DMS153 (cell line): ENCODE results near the gene VARS1.

Source experiments
- DNase-seq: peaks from one replicate; lab custom pipeline; 2025; lab: John Stamatoyannopoulos, UW

The VARS1 gene

DNA sequence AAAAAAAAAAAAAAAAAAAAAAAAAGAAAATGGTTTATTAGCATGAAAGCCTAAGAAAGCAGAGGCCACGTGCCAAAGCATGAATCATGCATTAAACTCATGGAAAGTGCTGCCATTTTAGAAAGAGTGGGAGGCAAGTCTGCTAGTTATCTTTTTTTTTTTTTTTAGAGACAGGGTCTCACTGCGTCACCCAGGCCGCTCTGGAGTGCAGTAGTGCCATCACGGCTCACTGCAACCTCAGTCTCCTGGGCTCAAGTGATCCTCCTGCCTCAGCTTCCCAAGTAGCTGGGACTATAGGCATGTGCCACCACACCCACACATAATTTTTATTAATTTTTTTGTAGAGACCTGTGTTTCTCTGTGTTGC is 23.6 kb downstream of the VARS1 start:
- DNase-seq, result no peak

DNA sequence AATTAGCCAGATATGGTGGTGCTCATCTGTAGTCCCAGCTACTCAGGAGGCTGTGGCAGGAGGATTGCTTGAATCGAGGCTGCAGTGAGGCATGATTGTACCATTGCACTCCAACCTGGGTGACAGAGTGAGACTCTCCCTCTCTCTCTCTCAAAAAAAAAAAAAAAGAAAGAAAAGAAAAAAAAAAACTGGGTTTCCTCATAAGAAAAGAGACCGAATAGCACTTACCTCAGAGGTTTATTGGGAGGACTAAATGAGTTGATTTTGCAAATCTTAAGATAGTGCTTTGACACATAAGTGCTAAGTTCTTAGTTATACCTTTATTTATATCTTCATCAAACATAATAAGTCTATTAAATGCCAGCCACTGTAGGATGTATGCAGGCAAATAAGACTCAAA is 24.7 kb downstream of the VARS1 start:
- no peak for DNase-seq

DNA sequence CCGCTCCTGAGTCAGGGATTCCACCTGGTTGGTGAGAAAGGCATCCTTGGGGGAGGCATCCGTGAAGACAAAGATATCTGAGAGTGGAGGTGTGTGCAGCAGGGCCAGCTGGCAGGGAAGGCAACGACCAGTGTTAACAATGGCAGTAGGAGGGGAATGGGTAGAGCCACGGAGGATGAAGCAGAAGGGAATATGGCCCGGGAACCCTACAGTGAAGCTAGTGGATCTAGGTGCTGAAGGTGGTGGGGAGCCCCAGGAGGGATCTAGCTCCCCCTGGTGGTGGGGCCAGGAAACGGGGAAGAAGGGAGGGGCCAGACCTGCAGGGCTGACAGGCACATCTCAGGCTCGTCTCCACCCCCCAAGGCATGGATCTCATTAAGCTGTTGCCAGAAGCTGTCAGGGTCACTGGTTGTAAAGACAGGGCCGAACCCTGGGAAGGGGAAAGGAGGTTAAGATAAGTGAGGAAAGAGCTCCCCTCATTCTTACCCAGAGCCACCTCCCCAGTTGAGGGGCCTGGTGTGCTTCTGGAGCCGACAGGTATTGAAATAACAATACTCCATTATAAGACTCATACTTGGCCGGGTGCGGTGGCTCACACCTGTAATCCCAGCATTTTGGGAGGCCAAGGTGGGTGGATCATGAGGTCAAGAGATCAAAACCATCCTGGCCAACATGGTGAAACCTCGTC is 25.7 kb downstream of the VARS1 start:
- peak; percentile 31 for DNase-seq

DNA sequence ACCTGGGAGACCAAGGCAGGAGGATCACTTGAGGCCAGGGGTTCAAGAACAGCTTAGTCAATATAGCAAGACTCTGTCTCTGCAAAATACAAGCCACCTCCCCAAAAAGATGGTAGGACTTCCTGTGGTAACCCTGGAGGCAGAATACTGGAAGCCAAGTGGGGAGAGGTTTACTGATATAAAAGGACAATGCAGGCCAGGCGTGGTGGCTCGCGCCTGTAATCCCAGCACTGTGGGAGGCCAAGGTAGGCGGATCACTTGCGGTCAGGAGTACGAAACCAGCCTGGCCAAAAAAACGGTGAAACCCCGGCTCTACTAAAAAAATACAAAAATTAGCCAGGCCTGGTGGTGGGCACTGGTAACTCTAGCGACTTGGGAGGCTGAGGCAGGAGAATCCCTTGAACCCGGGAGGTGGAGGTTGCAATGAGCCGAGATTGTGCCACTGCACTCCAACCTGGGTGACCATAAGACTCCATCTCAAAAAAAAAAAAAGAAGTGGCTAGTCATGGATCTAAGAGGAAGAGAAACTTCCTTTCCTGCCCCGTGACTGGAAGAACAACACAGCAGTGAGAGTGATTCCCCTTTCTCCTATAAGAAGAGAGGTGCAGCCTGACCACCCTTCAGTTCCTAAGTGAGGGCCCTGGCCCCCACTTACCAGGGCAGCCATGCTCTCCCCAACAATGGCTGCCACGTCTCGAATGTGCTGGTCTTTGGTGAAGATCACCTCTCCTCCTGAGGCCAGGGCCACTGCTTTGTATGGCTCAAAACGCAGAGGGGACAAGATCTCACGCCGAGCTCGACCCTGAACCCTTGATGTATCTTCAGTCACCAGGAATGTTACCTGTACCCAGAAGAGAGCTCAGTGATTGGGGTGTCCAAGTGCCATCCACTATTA is 26.9 kb downstream of the VARS1 start:
- DNase-seq, result no peak

DNA sequence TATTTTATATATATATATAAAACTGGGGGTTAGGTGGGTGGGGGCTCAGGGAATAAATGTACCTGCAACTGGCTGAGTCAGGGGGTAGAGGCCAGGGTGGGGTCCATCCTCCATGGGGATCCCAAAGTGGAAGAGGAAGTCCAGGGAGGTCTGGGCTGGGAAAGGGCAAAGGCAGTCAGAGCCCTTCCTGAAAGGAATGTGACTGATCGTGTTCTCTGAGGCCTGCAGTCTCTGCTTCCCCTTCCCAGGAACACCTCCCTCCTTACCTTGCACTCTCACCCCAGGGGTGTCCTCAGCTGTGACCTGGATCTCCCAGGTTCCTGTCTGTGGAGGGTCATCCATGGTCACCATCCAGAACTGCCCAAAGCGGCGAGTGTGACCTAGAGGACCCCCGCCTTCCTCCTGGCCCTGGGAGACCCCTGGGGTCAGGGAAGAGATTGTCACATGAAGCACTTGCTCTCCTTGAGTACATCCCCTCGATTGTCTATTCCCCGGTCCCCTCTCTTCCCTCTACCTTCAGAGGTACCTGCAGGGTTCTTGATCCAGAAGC is 28.4 kb downstream of the VARS1 start:
- no peak for DNase-seq

DNA sequence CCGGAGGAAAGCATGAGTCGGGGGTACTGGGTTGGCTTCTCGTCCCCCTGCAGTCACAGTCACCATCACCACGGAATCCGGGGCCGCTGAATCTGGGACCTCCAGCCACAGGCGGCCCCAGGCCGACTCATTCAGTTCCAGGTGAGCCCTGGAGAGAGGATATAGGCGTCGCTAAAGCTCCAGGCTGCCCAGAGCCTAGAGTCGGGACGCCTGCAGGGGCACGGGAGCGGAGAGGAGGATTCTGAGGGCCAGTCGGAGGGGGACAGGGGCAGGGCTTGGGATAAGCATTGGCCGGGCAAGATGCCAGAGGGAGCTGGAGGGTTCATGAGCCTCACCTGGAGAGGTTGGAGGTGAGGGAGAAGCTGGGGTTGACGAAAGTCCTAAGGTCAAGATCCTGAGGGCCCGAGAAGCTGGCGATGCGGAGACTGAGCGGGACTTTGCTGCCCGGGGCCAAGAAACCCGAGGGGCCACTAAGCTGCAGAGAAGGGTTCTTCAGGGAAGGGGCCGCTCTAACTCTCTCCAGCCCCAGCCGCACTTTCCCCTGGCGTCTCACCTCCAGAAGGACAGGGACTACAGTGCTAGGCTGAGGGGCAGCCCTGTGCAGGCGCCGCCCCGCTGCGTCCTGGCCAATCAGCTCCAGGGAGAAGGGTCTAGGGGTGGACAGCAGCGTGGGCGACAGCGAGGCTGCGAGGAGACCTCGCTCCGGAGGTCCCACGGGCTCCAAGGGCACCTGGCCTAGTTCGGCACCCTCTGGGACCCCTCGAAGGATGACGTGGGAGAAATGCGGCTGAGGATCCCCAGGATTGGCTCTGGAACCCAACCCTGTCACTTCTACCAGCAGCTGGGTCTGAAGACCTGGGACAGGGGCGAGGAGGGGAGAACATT is 29.4 kb downstream of the VARS1 start:
- no peak for DNase-seq

DNA sequence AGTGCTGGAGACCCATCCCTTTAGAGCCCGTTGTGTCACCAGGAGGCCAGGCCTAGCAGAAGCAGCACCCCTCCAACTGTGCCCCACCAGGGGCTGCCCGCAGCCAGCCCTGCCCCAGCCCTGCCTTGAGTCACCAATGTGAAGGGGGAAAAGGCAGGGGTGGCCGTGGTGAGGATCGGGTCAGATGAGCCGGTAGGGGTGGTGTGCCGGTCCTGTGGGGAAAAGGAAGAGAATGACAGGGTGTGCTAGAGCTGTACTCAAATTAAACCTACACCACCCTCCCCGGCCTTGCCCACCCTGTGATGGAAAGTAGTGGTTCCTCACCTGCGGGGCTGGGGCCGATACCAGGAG is 30.0 kb downstream of the VARS1 start:
- DNase-seq, result no peak

DNA sequence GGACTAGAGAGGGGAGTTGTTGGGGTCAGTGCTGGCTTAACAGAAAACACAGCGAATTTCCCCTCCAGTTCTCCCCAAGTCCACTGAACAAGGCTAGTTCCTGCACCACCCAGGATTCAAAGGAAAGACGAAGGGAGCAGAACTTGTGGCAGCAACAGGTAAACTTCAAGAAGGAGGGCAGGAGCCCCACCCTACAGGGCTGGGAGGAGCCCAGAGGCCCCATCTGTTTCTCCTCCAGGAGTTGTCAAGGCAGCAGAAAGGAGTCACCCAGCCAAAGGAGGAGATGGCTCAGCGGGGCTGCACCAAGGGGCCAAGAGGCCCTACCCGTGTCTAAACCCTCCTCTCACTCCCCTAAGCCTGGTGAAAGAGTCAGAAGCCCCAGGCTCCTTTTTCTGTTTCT is 31.4 kb downstream of the VARS1 start:
- no peak for DNase-seq

DNA sequence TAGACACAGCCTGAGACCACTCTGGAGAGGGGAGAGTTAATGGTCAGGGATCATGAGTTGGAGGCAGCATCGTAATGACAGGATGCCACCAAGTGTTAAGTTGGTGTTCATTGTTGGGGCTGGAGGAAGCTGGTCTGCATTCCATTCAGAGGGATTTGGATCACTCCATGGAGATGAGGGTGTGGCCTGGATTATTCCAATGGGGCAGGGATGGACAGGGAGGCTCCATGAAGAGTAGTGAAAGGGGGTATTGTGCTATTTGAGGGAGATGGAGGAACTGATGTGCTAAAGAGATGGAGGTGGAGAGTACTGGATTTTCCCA is 32.0 kb downstream of the VARS1 start:
- no peak for DNase-seq

DNA sequence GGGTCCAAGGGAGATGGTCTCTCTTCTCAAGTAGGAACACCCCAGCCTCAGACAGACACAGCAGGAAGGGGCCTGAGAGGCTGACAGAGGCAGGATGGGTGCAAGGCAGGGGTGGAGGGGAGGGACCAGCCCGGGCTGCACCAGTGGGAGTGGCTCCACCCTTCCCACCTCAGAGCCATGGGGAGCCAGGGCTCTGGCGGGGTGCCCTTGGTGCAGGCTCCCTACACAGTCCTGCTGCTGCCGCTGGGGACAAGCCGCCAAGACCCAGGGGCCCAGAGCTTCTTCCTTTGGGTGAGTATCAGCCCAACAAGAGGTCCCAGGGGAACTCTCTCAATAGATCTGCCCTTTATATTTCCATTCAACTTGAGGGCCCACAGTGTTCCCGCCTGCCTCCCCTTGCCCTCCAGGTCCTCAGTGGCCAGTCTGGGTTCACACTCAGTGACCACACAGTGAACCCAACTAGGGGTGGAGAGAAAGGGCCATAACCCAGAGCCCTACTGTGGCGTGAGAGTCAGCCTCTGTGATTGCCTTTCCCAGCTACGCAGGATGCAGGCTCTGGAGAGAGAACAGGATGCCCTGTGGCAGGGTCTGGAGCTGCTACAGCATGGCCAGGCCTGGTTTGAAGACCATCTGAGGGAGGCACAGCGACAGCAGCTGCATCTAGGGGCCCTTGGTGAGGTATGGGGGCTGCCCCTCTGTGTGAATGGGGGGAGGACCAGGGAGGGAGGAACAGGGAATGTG is 32.5 kb downstream of the VARS1 start:
- no peak for DNase-seq

DNA sequence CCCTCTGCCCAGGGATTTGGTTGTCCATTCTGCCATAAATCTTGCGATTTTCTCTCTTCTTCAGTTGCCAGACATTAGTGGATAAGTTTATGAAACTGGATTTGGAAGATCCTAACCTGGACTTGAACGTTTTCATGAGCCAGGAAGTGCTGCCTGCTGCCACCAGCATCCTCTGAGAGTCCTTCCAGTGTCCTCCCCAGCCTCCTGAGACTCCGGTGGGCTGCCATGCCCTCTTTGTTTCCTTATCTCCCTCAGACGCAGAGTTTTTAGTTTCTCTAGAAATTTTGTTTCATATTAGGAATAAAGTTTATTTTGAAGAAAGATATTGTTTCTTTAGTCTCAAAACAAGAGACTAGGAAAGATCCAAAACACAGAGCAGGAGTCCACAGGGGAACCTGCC is 33.2 kb downstream of the VARS1 start, which contains the start of gene SAPCD1:
SAPCD1 (plus strand) TSS at position 301 of the 400 bp plus-strand sequence. CDS start 399 bp downstream, outside the sequence.
- DNase-seq, result no peak

DNA sequence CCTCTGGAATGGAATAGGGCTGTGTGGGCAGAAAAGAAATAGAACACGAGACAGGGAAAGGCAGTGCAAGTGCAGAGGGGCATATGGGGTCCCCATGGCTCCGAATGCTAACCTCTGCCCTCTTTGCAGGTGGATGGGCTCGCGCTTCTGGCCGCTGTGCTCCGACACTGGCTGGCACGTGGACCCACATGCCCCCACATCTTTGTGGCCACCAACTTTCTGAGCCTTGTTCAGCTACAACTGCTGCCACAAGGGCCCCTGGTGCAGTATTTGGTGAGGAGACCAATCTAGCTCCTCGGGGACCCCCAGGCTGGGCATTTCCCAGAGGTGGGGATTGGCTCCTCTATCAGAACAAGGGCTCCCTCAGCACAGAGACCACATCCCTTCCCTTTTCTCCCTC is 34.2 kb downstream of the VARS1 start:
- DNase-seq, result no peak

DNA sequence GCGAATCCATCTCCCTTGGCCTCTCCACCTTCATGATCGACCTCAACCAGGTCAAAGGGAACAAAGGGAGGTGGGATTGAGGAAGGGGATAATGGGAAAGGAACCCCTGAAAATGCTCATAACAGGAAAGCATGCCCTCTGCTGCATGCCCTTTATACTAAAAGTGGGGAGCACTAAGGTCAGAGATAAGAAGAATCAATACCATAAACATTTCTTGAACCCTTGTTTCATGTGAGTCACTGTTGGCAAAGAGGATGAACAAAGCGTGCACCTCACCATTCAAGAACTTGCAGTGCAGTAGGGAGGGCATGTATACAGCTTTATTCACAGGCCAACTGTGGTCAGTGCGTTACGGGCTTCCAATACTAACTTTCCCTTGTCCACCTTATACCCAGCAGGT is 34.8 kb downstream of the VARS1 start:
- no peak for DNase-seq

DNA sequence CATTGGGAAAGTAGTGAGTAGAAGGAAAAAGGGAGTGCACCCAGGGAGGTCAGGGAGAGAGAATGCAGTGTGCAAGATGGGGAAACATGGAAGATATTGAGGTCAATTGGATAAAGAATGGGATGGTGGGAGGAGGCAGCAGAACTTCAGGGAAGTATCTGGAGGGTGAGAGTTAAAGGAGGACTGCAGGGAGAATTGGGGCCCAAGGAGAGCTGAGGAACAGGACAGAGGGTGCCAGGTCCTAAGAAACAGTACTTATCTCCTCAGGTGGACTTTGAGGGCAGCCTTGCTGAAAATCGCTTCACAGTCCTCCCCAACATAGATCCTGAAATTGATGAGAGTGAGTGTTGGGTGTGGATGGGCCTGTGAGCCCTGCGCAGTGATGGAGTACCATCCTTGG is 37.3 kb downstream of the VARS1 start:
- DNase-seq, result no peak

DNA sequence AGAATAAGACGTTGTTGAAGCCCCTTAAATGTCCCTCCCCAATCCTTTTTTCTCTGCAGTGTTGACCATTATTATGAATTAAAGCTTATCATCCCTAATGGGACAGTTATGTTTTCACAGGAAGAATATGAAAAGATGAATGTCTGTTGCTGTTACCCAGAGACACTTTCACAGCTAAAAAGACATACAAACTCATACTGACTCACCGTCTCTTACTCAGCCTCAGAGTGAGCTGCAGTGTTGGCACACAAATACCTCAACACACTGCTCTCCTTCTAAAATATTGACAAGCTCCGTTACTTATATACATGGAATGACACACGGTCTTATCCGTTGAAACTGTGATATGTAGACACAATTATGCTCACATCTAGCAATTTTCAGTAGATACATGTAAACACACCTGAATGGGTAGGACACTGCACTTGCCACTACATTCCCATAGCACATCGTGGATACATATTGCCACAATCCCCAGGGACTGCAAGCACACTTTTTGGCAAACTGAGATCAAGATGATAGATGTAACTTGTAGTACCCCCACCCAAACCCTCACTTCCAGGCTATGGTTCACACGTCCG is 42.7 kb downstream of the VARS1 start:
- no peak for DNase-seq

DNA sequence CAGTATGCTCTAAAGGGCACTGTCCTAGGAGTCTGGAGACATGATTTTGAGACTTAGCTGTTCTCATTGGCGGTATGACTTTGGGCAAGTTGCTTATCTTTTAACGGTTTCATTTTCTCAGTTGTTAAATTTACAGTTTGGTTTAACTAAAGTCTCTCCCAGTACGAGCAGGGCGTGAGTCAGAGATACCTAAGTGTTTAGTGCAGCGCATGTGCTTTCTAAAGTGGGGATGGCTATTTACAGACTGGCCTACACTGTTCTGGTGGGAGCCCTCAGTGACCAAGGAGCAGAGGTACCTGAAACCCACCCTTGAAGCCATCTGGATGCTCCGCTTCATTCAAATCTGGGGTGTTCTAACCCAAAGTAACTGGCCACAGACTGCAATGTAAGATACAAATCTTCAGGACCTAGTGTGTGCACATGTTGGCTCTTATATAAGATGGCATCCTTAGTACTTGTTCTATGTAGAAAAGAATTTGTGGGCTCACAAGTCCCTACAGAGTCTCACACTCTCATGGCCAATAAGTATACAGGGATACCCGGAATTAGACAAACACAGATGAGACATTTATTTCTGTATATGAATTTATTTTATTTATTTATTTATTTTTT is 45.0 kb downstream of the VARS1 start:
- no peak for DNase-seq

DNA sequence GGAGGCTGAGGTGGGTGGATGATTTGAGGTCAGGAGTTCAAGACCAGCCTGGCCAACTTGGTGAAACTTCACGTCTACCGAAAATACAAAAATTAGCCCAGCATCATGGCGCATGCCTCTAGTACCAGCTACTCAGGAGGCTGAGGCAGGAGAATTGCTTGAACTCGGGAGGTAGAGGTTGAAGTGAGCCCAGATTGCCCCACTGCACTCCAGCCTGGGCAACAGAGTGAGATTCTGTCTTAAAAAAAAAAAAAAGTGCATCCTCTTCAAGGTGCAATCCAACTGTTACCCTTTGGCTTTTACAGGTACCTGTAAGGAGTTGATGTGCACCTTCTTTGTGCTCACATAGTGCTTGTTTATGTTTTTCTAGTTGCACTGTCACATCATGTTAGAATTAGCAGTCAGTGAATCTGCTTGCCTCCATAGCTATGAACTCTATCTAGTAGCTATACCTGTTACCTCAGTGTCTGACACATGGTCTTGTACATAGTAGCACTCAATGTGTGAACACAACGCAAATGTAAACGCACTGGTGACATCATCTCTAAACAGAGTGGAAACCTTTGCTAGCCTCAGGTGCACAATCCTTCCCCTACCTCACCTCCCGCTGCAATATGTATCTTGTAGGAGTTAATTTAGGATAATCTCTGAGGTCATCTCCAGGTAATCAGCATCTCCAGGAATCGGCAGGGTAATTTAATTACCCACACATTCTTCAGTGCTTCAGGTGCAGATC is 46.1 kb downstream of the VARS1 start:
- DNase-seq, result no peak
